Activated naive CD4-positive, alpha-beta T cell treated with anti-CD3 and anti-CD28 coated beads, Interleukin-2, amount 50 U/mL, for 72 hours (primary cell): ENCODE data around the gene ARHGEF10L. TPM values are rescaled to one million over a fixed set of nuclear protein-coding genes. Genes with fewer than 3 reads are reported as not detected.

ENCODE experiments used
- ATAC-seq, 2 donors: fragments of 150-1000 bp; cut with Tn5 transposase; 2 replicates each; pipeline ENCODE4 v1.10.0; 2021; ENCODE audit warnings: mild to moderate bottlenecking in 2 of 2, moderate library complexity in 2 of 2
- DNase-seq, 2 donors: peaks; one replicate each; pipeline ENCODE4 v3.0.0; 2021 to 2022; ENCODE audit warnings: low spot score in 2 of 2
- H3K27ac Mint-ChIP-seq, 2 donors: one replicate each; pipeline ENCODE4 v1.8.0; 2022; ENCODE audit warnings: mild to moderate bottlenecking in 2 of 2, mixed read lengths in 2 of 2
- H3K36me3 Mint-ChIP-seq, 2 donors: one replicate each; pipeline ENCODE4 v1.8.0; 2022; ENCODE audit warnings: mixed read lengths in 2 of 2
- H3K9me3 Mint-ChIP-seq, 2 donors: one replicate each; pipeline ENCODE4 v1.8.0; 2022; ENCODE audit warnings: mixed read lengths in 2 of 2
- total RNA-seq, 2 donors: library from RNA; stranded (reverse); gene quantifications; one replicate each; pipeline ENCODE4 v1.2.3, GENCODE V29; 2022

Gene ARHGEF10L
- total RNA-seq, 2 donors from 2014 or later: not detected

DNA sequence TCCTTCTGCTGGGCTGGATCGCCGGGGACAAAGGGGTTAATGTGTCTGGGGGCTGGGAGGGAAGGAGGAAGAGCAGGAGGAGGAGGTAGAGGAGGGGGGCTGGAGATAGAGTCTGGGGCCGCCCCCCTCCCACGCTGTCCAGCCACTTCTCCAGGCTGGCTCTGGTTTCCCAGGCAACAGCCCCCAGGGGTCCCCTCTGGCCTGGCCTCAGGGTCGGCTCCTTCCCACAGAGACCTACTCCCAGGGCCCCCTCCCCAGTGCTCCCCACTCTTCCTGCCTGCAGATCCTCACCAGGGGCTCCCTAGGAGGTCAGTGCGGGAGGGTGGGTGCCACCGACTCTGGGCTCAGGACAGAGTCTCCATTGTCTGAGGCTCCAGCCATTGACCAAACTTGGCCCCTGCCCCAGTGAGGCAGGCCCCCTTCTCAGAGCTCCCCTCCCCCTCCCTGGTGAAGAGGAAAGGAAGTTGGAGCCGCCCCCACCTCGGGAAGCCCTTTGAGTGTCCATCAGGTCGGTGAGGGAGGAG is 34.1 kb downstream of the ARHGEF10L start:
- Mint-ChIP-seq H3K36me3 (no peaks in the 10 kb centered on the region), H3K9me3 (no peaks in the 10 kb centered on the region), H3K27ac (no peak overlapping the region)
- DNase-seq: no peak
- no peak for ATAC-seq

DNA sequence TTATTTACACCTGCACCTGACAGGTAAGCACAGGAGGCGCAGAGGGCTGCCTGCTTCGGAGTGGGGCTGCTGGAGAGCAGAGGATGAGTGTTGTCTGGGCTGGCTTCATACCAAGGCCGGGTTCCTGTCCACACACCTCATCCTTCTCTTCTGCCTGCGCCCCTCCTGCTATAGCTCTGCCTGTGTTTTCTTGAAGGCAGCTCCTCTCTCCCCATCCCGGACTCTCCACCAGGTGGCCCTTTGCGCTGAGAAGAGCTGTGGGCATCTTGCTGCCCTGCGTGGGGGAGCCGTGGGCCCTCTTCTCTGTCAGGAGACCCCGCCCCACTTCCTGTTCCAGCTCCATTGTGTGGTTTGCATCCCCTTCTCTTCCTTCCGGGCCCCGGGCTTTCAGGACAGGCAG is 35.0 kb downstream of the ARHGEF10L start:
- DNase-seq (no peak), ATAC-seq (no peak)
- no peaks in the 10 kb centered on the region for H3K36me3 Mint-ChIP-seq
- peak overlapping the region in 1 of 2 donors; percentile 46 for H3K27ac Mint-ChIP-seq
- no peaks in the 10 kb centered on the region for H3K9me3 Mint-ChIP-seq

DNA sequence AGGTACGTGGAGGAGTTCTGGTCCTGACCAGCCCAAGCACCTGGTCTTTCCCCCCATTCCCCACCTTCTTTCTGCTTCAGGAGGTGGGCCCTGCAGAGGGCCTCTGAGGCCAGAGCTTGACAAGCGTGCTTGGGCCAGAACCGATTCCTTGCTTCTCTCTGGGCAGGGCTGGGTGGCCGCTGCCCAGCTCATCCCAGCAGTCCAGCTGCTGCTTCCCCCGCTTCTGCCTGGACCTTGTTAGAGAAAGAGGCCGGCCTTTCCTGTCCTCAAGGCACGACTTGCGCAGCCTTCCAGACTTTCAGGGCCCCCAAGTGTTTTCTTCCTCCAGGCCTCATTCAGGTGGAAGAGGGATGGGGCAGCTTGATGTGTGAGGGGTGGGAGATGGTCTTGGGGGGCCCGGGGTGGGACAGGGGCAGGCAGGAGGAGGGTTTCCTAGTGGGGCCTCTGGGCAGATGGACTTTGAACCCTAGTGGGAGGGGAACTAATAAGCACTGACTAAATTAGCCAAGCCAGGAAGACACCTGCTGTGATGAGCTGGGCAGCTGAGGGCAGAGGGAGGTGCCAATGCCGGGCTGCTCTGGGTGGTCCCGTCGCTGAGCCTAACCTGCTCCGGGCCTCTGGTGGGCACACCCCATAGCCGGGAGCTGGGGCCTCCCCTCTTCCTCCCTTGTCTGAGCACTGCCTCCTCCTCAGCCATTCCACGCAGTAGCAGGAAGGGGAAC is 36.5 kb downstream of the ARHGEF10L start:
- no peak for ATAC-seq
- H3K9me3 Mint-ChIP-seq: no peaks in the 10 kb centered on the region

DNA sequence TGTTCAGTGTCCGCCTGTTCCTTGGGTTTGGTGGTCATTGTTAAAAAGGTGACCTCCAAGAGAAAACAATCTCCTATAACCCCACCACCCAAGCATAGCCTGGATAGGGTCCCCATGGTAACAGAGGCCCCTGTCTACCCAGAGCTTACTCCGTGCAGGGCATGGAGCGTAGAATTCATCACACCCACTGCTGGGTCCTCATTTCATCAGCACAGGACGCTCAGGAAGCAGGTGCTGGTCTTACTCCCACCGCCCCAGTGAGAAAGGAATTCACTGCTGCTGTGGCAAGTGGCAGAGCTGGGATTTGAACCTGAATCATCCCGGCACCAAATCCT is 37.0 kb downstream of the ARHGEF10L start:
- ATAC-seq (no peak), DNase-seq (no peak)
- no peak overlapping the region for H3K27ac Mint-ChIP-seq
- no peaks in the 10 kb centered on the region for H3K9me3 Mint-ChIP-seq
- no peaks in the 10 kb centered on the region for H3K36me3 Mint-ChIP-seq

More for the DNA sequence above, 36.5 kb downstream of the ARHGEF10L start:
- Mint-ChIP-seq H3K36me3 (no peaks in the 10 kb centered on the region), H3K27ac (no peak overlapping the region)
- no peak for DNase-seq

DNA sequence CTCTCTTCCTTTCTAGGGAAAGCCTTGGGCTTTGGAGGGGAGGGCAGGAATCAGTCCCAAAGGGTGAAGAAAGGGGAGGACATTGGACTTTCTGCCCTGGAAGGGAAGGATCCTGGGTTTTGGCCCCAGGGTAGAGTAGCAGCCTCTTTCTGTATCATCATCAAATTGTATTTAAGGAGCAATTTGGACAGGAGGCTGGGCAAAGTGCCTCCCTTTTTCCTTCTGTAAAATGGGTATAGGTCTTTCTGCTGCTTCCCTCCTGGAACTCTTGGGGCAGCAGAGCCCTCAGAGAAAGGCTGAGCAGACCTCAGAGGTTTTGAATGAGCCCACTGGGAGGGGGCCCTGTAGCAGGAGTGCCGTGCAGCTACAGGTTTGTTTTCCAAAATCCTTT is 38.4 kb downstream of the ARHGEF10L start:
- Mint-ChIP-seq H3K27ac (no peak overlapping the region), H3K9me3 (no peaks in the 10 kb centered on the region), H3K36me3 (no peaks in the 10 kb centered on the region)
- ATAC-seq (no peak), DNase-seq (no peak)

DNA sequence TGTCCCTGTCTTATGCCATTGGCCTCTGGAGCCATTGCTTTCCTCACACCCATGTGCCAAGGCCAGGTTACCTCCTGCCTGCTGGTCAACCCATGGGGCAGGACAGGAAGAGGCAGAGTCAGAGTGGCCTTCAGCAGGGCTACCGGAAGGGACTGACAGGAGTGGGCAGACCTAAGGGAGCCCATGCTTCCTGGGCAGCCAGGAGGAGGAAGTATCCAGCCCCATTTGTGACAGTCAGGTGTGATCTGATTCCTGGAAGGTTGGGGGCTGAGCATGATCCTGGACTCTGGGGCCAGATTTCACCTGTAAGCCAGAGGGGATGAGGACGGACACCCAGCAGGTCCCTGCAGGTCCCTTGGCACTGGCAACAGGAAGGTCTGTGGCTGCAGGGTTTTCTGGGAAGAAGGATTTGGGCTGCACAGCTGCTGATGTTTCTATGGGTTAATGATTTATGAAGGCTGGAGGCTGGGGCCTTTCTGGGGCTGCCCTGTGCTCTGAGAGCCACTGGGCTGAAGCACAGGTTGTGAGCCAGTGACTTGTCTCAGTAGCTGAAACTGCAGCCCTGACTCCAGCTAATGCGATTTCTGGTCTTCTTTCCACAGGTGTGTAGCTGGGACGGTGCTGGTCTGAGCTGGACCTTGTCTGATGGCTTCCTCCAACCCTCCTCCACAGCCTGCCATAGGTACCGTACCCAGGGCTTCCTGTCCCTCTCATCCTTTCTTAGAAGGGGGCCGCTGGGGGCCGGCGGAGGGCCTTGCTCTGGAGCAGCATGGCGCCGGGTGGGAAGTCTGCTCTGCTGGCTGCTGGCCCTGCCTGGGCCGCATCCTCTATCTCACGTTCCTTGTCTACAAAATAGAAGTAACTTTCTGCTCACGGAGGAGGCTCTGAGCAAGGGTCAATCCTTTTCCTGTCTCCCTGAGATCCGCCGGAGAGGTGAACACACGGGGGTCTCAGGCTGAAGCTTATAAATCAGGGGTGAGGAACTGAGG is 40.7 kb downstream of the ARHGEF10L start:
- ATAC-seq (no peak), DNase-seq (no peak)
- H3K9me3 Mint-ChIP-seq: no peaks in the 10 kb centered on the region
- H3K27ac Mint-ChIP-seq: peak overlapping the region in 1 of 2 donors; percentile 55
- no peaks in the 10 kb centered on the region for H3K36me3 Mint-ChIP-seq

DNA sequence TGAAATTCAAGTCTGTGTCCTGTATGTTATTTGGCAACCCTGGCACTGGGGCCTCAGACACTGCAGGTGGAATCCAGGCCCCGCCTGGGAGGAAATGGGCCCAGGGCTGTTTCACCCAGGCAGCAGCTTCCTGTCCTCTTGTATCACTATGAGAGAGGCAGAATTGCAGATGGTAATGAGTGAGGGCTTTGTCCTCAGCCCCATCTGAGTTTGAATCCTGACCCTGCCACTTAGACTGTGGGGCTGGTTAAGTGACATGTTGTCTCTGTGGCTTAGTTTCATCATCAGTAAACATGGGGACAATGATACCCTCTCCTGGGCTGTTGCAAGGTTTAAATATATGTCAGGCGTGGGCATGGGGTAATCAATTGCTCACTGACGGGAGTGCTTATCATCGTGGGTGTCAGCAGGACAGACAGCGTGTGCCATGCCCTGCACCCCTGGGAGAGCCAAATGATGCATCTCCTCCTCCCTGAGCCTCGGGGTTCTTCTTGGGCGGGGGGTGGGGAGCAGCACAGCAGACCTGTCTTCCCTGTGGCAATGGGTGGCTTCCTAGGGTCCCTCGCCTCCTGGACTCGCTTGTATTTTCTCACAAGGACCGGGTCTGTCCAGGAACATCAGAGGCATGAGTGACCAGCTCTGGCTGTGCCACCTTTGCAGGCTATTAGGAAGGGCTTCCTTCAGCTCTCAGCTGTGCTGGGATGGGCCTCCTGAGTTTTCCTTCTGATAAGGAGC is 42.1 kb downstream of the ARHGEF10L start:
- DNase-seq: no peak
- ATAC-seq: peak in 1 of 2 donors; percentile 46
- H3K36me3 Mint-ChIP-seq: no peaks in the 10 kb centered on the region

DNA sequence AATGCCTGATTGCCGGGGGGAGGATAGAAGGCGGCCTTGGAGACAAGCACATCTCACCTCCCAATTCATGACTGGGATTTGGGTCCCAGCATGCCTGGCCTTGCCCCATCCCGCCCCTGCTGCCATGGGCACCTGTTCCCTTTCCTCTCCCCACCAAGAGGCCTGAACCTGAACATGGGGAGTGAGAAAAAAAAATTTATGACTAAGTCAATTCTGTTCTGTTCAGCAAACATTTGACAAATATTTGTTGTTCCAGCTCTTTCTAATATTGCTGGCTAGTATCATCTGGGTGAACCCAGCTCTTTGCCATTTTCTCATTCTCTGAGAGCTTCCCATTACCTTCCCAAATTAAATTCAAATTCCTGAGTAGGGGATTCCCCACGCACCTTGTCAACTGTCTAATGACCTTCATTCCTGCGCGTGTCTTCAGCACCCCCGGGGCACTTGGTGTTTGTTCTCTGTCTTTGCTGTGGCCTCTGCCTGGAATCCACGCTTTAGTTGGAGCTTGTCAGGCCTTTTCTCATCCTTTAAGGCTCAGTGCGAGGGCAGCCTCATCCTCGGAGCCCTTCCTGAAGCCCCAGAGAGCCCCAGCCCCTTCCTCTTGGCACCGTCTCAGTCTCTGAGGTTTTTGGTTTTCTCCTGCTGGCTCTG is 42.8 kb downstream of the ARHGEF10L start:
- Mint-ChIP-seq H3K9me3 (no peaks in the 10 kb centered on the region), H3K36me3 (no peaks in the 10 kb centered on the region), H3K27ac (peak overlapping the region in 1 of 2 donors; percentile 37)
- DNase-seq: no peak
- no peak for ATAC-seq

More for the DNA sequence above, 42.1 kb downstream of the ARHGEF10L start:
- Mint-ChIP-seq H3K27ac (no peak overlapping the region), H3K9me3 (no peaks in the 10 kb centered on the region)

DNA sequence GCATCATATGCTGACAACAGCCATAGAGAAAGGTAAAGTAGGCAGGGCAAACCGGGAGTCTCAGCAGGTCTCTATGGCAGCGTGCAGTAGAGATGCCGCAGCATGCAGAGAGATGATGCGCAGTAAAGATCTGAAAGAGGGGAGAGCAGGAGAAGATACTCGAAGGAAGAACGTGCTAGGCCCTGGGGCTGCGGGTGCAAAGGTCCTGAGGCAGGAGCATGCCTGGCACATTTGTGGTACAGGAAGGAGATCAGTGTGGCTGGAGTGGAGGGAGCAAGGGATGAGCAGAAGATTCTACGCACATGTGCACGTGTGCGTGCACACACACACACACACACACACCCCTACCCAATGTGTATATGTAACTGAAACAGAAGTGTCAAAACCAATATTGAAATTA is 45.0 kb downstream of the ARHGEF10L start:
- no peaks in the 10 kb centered on the region for H3K36me3 Mint-ChIP-seq
- no peaks in the 10 kb centered on the region for H3K9me3 Mint-ChIP-seq
- no peak overlapping the region for H3K27ac Mint-ChIP-seq
- ATAC-seq (no peak), DNase-seq (no peak)

DNA sequence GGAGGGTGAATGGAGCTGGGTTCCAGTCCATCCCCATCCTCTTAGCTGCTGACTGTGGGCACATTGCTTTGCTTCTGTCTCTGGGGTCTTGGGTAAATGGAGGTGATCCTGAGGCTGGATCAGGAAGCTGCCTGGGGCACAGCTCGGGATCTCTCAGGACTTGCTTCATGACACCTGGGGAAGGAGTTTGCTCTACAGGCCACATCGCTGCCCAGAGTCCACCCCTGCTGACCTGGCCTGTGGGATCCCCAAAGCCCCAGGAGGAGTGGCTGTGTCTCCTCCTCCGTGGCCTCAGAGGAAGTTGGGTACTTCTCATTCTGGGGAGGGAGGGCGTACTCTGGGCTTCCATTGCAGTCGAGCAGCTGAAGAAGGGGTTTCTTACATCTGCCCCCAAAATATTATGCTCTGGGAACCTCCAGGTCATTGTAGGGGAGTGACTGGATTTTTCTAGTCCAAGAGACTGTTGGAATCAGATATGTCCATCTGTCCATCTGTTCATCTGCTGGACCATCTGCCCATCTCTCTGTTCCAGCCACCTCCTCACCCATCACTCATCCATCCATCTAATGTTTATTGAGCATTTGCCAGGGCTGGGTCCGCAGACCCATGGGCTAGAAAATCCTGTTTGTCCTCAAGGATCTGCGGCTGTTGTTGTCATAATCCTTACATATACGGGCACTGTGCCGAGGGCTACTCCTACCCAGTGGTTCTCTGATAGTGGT is 45.9 kb downstream of the ARHGEF10L start:
- DNase-seq: no peak
- Mint-ChIP-seq H3K9me3 (no peaks in the 10 kb centered on the region), H3K36me3 (no peaks in the 10 kb centered on the region), H3K27ac (no peak overlapping the region)
- no peak for ATAC-seq

DNA sequence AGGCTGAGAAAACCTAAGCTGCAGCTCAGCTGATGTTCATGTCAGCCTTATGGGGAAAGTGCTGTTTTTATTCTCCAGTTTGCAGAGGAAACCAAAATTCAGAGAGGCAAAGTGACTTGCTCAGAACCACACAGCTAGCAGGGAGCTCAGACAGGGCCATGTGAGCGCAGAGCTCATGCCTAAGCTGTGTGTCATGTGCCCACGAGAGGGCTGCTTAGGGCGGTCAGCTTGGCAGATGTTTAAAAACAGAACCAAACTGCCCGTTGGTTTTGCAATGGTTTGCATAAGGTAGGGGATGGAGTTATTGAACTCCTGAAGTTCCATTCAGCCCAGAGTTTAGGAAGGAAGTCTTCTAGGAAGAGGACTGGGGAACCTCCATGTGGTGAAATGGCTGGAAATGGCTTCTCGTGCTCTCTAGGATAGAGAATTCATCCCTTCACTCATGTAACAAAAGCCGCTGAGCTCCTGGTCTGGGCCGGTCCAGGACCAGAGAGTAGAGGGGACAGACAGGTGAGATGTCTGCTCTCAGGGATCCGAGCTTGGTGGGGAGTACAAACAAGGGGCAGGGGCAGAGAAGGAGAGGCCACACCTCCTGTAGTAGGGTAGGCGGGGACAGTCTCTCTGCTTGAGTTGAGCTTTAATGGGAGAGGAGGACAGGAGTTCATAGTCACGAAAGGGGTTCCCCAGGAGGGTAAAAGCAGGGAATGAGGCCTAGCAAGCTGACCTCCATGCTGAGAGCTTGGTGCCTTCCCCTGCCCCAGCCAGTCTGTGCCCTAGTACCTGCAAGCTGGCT is 46.9 kb downstream of the ARHGEF10L start:
- DNase-seq (no peak), ATAC-seq (no peak)
- Mint-ChIP-seq H3K9me3 (no peaks in the 10 kb centered on the region), H3K27ac (no peak overlapping the region), H3K36me3 (no peaks in the 10 kb centered on the region)

DNA sequence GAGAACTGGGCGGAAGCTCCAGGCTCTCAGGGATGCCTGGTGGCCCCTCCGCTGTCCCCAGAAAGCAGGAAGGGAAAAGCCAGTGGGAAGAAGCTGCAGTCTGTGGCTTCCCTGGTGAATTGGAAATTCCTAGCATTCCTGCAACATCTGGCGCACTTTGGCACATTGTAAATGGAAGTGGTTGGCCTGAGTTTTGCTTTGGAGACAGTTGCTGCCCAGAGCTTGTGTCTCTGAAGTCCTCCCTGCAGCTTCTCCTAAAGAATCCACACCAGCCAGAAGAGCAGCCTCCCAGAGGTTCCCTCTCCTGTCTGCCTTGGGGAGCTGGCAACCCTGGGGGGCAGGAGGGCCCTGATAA is 48.2 kb downstream of the ARHGEF10L start:
- DNase-seq: no peak
- Mint-ChIP-seq H3K27ac (no peak overlapping the region), H3K36me3 (no peaks in the 10 kb centered on the region), H3K9me3 (no peaks in the 10 kb centered on the region)
- ATAC-seq: no peak

DNA sequence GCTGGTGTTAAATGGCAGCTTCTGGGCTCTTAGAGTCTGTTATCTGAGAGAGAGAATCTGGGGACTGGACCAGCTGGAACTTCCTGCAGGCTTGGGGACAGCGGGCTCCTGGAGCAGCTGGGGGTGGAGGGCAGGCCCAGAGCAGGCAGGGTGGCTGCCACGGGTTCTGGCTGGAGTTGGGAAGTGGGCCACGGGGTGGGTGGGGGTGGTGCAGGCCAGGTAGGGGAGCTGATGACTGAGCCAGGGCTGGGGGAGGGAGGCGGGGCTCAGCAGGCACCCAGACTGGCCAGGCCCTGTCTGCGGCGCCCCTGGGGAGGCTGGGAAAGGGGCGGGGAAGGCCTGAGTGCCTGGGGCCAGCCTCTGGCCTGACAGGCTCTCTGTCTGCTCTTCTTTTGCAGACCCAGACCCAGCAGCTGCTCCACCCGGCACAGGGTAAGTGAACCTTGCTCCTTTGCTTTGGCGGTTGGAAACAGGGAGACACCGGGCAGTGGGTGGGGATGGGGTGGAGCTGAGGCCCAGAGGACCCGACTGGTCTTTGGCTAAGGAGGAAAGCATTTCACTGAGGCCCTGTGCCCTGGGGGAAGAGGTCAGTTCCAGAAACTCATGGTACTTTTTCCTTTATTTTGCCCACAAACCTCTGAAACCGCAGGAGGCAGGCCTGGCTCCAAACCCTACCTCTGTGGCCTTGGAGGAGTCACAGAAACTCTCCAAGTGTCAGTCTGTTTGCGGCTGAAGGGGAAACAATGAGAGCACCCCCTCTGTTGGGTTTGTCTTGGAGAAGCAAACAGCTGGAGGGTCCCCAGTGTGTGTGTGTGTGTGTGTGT is 48.8 kb downstream of the ARHGEF10L start:
- no peak for DNase-seq
- no peaks in the 10 kb centered on the region for H3K9me3 Mint-ChIP-seq
- no peak for ATAC-seq
- H3K36me3 Mint-ChIP-seq: no peaks in the 10 kb centered on the region
- no peak overlapping the region for H3K27ac Mint-ChIP-seq

DNA sequence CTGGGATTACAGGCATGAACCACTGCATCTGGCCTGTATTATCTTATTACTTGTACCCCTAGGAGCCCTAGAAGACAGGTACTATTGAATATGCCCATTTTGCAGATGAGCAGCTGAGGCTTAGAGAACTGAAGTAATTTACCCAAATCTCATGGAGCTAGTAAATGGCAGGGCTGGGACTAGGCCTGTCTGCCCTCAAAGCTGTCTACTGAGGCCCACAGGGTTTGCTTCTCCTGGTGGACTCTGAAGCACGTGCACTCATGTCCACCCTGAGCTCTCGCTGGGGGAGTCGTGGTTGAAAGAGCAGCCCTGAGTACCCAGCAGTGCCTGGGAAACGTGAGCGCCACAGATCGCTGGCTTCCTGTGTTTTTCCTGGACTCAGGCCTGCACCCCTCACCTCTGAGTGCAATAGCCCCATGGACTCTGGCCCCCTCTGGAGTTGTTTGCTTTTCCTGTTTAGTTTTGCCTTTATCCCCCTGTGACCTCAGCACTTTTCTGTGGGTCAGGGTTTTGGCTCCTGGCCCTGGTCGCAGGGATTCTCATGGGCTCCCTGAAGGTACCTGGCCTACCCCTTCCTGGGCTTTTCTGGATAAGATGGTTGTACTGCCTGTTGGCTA is 52.4 kb downstream of the ARHGEF10L start:
- no peak for ATAC-seq
- Mint-ChIP-seq H3K36me3 (no peaks in the 10 kb centered on the region), H3K27ac (no peak overlapping the region), H3K9me3 (no peaks in the 10 kb centered on the region)
- no peak for DNase-seq
